ENCODE results near the gene RBBP7. TPM values are rescaled to one million over a fixed set of nuclear protein-coding genes. Genes with fewer than 3 reads are reported as not detected.

RBBP7 gene
- total and polyA plus RNA-seq, 2 of the 13 experiments (the other 11 are each of a cell fraction or from before 2014, with no cell fraction given), result 89.5 to 145 TPM

DNA sequence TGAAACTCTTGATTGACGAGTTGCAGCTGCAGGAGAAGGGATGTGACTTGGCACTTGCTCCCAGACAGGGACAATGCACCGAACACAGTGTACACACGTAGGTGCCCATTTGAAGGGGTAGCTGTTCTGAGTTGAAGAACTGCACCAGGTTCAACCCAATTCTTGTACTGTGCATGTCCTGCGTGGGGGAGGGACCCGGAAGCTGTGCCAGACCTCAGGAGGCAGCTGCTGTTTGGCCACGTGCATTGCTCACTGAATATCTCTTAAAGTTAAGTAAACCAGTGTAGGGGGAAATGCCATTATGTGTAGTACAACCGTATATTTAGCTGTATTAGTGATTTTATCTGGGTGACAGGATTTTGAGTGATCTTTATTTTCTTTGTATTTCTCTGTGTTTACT lies 12.0 kb upstream of the RBBP7 start:
- POLR2A ChIA-PET, result interaction anchor here (1.6 kb wide), 1 partner anchor 11 kb away, joined by 6 read pairs; no protein-coding TSS in a partner anchor

More for the DNA sequence above, 12.0 kb upstream of the RBBP7 start:
- Histone ChIP-seq H3K4me1 (ENCODE audit: insufficient read depth, low read length) (no peaks in the 10 kb centered on the region), H3K79me2 (ENCODE audit: insufficient read depth, low read length) (no peaks in the 10 kb centered on the region), H3K9ac (ENCODE audit: insufficient read depth, low read depth, low read length) (no peak overlapping the region), H3K9me3 (ENCODE audit: low read length) (no peaks in the 10 kb centered on the region), H4K20me1 (ENCODE audit: insufficient read depth, low read length) (no peaks in the 10 kb centered on the region), H3K27ac (ENCODE audit: extremely low read length, insufficient read depth, low read length) (no peak overlapping the region), H2AFZ (ENCODE audit: low read length) (peak overlapping the region; percentile 54), H3K36me3 (replicated peaks in 1 of 2; ENCODE audit: control insufficient read depth in 1 of 2, insufficient read depth in 2 of 2, low read length in 2 of 2) (no peaks in the 10 kb centered on the region), H3K27me3 (ENCODE audit: control insufficient read depth in 1 of 2, insufficient read depth in 2 of 2, low read length in 2 of 2) (no peaks in the 10 kb centered on the region), H3K4me3 (replicated peaks in 1 of 3; ENCODE audit: insufficient read depth in 1 of 3, low read depth in 2 of 3, low read length in 3 of 3) (peak overlapping the region; percentile 15 to 70 (median 34); a peak in 4 of 6 replicates), H3K4me2 (ENCODE audit: low read depth, low read length) (peak overlapping the region; percentile 85)
- DNase-seq (ENCODE audit: low spot score) (no peak), FAIRE-seq (no peak), ATAC-seq (peak; percentile 60)
- BruUV-seq (replicated peaks), result no TSS peak
- CTCF ChIA-PET (ENCODE audit: low intra/inter-chr PET ratio, low total read pairs), result interaction anchor here (2.8 kb wide), 1 partner anchor 164 kb away, joined by 12 read pairs; no protein-coding TSS in a partner anchor
- TF ChIP-seq SAP130 (CRISPR knock-in tag; IDR thresholded peaks at IDR 0.05; ENCODE audit: low read depth) (0 out of 2 replicates have a peak, but pooled peaks have one; percentile 17), ZNF414 (CRISPR knock-in tag; IDR thresholded peaks at IDR 0.05) (no peak), KMT2B (CRISPR knock-in tag; IDR thresholded peaks at IDR 0.05) (no peak), ZFP36 (IDR thresholded peaks at IDR 0.05; ENCODE audit: borderline replicate concordance, low read depth, low read length, partially characterized antibody) (no peak), KLF13 (CRISPR knock-in tag; IDR thresholded peaks at IDR 0.05) (no peak), NONO (IDR thresholded peaks at IDR 0.05) (no peak), NONO (CRISPR knock-in tag; conservative IDR thresholded peaks at IDR 0.05) (no peak), ZSCAN29 (CRISPR knock-in tag; conservative IDR thresholded peaks at IDR 0.05) (no peak), ZNF879 (CRISPR knock-in tag; IDR thresholded peaks at IDR 0.05) (no peak), ZNF790 (CRISPR knock-in tag; IDR thresholded peaks at IDR 0.05; ENCODE audit: borderline replicate concordance) (no peak), ZMYM3 (CRISPR knock-in tag; IDR thresholded peaks at IDR 0.05) (no peak), SNAPC2 (CRISPR knock-in tag; IDR thresholded peaks at IDR 0.05) (no peak), MTERF4 (CRISPR knock-in tag; IDR thresholded peaks at IDR 0.05) (no peak), IKZF1 (IDR thresholded peaks at IDR 0.05) (no peak), FOSL2 (CRISPR knock-in tag; IDR thresholded peaks at IDR 0.05) (no peak)
- TF ChIP-seq, protein P1, sequence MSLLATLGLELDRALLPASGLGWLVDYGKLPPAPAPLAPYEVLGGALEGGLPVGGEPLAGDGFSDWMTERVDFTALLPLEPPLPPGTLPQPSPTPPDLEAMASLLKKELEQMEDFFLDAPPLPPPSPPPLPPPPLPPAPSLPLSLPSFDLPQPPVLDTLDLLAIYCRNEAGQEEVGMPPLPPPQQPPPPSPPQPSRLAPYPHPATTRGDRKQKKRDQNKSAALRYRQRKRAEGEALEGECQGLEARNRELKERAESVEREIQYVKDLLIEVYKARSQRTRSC (CRISPR knock-in tag; IDR thresholded peaks at IDR 0.05; ENCODE audit: low read depth), result no peak
- TF ChIP-seq, protein P2, sequence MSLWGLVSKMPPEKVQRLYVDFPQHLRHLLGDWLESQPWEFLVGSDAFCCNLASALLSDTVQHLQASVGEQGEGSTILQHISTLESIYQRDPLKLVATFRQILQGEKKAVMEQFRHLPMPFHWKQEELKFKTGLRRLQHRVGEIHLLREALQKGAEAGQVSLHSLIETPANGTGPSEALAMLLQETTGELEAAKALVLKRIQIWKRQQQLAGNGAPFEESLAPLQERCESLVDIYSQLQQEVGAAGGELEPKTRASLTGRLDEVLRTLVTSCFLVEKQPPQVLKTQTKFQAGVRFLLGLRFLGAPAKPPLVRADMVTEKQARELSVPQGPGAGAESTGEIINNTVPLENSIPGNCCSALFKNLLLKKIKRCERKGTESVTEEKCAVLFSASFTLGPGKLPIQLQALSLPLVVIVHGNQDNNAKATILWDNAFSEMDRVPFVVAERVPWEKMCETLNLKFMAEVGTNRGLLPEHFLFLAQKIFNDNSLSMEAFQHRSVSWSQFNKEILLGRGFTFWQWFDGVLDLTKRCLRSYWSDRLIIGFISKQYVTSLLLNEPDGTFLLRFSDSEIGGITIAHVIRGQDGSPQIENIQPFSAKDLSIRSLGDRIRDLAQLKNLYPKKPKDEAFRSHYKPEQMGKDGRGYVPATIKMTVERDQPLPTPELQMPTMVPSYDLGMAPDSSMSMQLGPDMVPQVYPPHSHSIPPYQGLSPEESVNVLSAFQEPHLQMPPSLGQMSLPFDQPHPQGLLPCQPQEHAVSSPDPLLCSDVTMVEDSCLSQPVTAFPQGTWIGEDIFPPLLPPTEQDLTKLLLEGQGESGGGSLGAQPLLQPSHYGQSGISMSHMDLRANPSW (CRISPR knock-in tag; IDR thresholded peaks at IDR 0.05; ENCODE audit: borderline replicate concordance), result no peak
- TF ChIP-seq, protein P3, sequence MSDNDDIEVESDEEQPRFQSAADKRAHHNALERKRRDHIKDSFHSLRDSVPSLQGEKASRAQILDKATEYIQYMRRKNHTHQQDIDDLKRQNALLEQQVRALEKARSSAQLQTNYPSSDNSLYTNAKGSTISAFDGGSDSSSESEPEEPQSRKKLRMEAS (IDR thresholded peaks at IDR 0.05), result peak; percentile 27; the same call in 1 of the 2 replicates
- in situ Hi-C loops (cut with HindIII; ENCODE audit: extremely low pct_ligation_motif_present, low pct_unique_long_range_greater_than_20kb), result no loop called here
- intact Hi-C loops (cut with micrococcal nuclease; ENCODE audit: unreplicated experiment), result no loop called here
- WGBS (ENCODE audit: low lambda C conversion rate), result 0% methylated on average over 3 of the region's 7 CpGs

Measured in HepG2 (cell line).